Measurements from ENCODE around the gene USP50.
A peak's percentile ranks its signal among the peaks of the same experiment; 100 is the strongest.
"Not testable (repeated sequence)": the region's sequence is repeated elsewhere in the genome, so short reads cannot be mapped to it uniquely, and the experiment has no call there.

The USP50 gene

DNA sequence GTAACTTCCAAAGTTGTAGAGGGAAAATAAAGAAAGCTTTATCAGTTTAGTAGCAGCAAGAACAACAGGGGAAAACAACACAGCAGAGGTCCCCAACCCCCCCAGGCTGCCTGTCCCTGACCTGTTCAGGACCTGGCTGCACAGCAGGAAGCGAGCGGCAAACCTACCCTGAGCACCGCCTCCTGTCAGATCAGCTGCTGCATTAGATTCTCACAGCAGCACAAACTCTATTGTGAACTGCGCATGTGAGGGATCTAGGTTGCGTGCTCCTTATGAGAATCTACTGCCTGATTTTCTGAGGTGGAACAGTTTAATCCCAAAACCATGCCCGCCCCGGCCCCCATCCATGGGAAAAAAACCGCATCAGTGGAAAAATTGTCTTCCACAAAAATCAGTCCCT, 40.3 kb downstream of the USP50 start:
- Histone ChIP-seq H3K4me3 (no peak overlapping the region), H3K27ac (no peak overlapping the region)

- H3K27ac ChIP-seq, H3K4me3 ChIP-seq: not testable (repeated sequence)
Observed at GRCh38 chr15:50505656-50506055, 40.8 kb downstream of the USP50 start.

GRCh38 chr15:50503144-50503543, 43.3 kb downstream of the USP50 start:
- Histone ChIP-seq H3K27ac (no peak overlapping the region), H3K4me3 (no peak overlapping the region)

- no peak overlapping the region for H3K4me3 ChIP-seq
- no peak overlapping the region for H3K27ac ChIP-seq
Observed at GRCh38 chr15:50501815-50502214, 44.7 kb downstream of the USP50 start.

- no peak overlapping the region for H3K27ac ChIP-seq
- H3K4me3 ChIP-seq: no peak overlapping the region
Observed at GRCh38 chr15:50500352-50500751, 46.1 kb downstream of the USP50 start.

GRCh38 chr15:50496692-50497091, 49.8 kb downstream of the USP50 start:
- H3K27ac ChIP-seq: no peak overlapping the region
- H3K4me3 ChIP-seq: no peak overlapping the region

- not testable (repeated sequence) for H3K27ac ChIP-seq, H3K4me3 ChIP-seq
Observed at GRCh38 chr15:50494547-50494946, 51.9 kb downstream of the USP50 start.

DNA sequence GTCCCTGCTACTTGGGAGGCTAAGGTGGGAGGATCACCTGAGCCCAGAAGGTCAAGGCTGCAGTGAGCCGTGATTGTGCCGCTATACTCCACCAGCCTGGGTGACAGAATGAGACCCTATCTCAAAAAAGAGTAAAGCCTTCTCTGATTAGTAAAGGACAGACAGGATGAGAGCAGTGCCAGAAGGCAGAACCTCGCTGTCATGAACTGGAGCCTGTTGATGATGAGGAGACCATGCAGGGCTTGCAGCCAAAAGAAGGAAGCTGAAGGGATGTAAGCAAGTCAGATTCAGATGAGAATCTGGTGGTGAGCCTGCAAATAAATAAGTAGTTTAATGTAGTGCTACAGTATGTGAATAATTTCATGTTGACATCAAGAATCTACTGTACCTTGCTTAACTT, 52.8 kb downstream of the USP50 start:
- Histone ChIP-seq H3K4me3 (no peak overlapping the region), H3K27ac (no peak overlapping the region)

- Histone ChIP-seq H3K4me3 (no peak overlapping the region), H3K27ac (no peak overlapping the region)
Observed at GRCh38 chr15:50487287-50487686, 59.2 kb downstream of the USP50 start.

- Histone ChIP-seq H3K27ac (no peak overlapping the region), H3K4me3 (no peak overlapping the region)
Observed at GRCh38 chr15:50485389-50485788, 61.1 kb downstream of the USP50 start.

- Histone ChIP-seq H3K27ac (no peak overlapping the region), H3K4me3 (no peak overlapping the region)
Observed at GRCh38 chr15:50484781-50485180, 61.7 kb downstream of the USP50 start.

DNA sequence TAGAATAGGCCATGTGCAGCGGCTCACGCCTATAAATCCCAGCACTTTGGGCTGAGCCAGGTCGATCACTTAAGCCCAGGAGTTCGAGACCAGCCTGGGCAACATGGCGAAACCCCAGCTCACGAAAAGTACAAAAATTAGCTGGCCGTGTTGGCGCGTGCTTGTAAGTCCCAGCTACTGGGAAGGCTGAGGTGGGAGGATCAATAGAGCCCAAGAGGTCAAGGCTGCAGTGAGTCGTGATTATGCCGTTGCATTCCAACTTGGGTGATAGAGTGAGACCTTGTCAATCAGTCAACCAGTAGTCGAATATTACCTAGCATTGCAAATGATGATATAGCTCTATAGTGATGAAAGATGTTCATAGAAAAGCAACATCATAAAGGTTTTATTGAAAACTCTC, 70.3 kb downstream of the USP50 start:
- H3K4me3 ChIP-seq: no peak overlapping the region

GRCh38 chr15:50471072-50471471, 75.4 kb downstream of the USP50 start:
- Histone ChIP-seq H3K4me3 (no peak overlapping the region), H3K27ac (no peak overlapping the region)

More for the DNA sequence above, 70.3 kb downstream of the USP50 start:
- no peak overlapping the region for H3K27ac ChIP-seq

- H3K4me3 ChIP-seq: no peak overlapping the region
Observed at GRCh38 chr15:50463423-50464358, 82.8 kb downstream of the USP50 start.

GRCh38 chr15:50458348-50459112, 87.9 kb downstream of the USP50 start:
- Histone ChIP-seq H3K4me3 (no peak overlapping the region), H3K27ac (no peak overlapping the region)

More at GRCh38 chr15:50463423-50464358, 82.8 kb downstream of the USP50 start:
- H3K27ac ChIP-seq: peak overlapping the region in 1 of 21 experiments; percentile 23

DNA sequence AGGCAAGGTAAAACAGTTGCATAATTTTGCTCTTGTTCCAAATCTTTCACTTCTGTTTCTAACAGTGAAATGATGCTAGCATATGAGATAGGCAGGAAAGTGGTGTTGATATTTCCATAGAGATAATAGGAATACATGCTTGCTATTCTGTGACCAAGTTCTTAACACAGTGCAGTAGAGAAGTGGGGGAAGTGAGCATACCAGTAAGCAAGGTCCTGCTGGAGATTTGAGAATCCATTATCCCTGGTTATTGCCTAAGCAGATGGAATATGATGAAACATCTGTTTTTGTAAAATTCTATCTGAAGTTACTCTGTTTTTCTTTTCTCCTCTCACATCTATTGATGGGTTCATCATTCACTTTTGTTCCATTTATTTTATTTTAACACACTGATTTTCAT, 93.5 kb downstream of the USP50 start:
- Histone ChIP-seq H3K27ac (no peak overlapping the region), H3K4me3 (no peak overlapping the region)

Data from skin epidermis (tissue), 12 donors.